Smooth muscle cell of the coronary artery (primary cell): ENCODE data around the gene B3GNT9. TPM values are rescaled to one million over a fixed set of nuclear protein-coding genes. Genes with fewer than 3 reads are reported as not detected.

Experiments
- total RNA-seq: library from RNA; depleted of rRNA; stranded (reverse); fragments of >200 nt; gene quantifications from 2 replicates; pipeline ENCODE4 v1.2.3, GENCODE V29; 2014; ENCODE audit warnings: low replicate concordance

The B3GNT9 gene
- 26.5 and 26.8 TPM in 2 replicates for total RNA-seq

GRCh38 chr16:67150833-67151396 is at the start of gene B3GNT9:
Gene B3GNT9, minus strand, starts transcription at chr16:67150998. Its CDS starts 513 bp downstream, at chr16:67150485.

GRCh38 chr16:67199011-67199807 is 48.4 kb upstream of the B3GNT9 start, which contains the start of gene ELMO3:
Gene ELMO3, plus strand, starts transcription at chr16:67199131. Its CDS starts 196 bp downstream, at chr16:67199327.

GRCh38 chr16:67191995-67192681 is 41.3 kb upstream of the B3GNT9 start, which contains the start of gene E2F4:
Gene E2F4, plus strand, starts transcription at chr16:67192155. Its CDS starts 73 bp downstream, at chr16:67192228.

GRCh38 chr16:67190041-67190440 is 39.2 kb upstream of the B3GNT9 start, which contains the start of gene EXOC3L1:
Gene EXOC3L1, minus strand, starts transcription at chr16:67190136. Its CDS starts 460 bp downstream, at chr16:67189676.

GRCh38 chr16:67183627-67184452 is 33.0 kb upstream of the B3GNT9 start, which contains the start of gene MATCAP1:
Gene MATCAP1, minus strand, starts transcription at chr16:67183963. Its CDS starts 3,353 bp downstream, at chr16:67180610.

GRCh38 chr16:67170168-67170948 is 19.6 kb upstream of the B3GNT9 start, which contains the start of gene NOL3:
Gene NOL3, plus strand, starts transcription at chr16:67170538.

GRCh38 chr16:67164599-67165061 is 13.8 kb upstream of the B3GNT9 start, which contains the start of gene HSF4:
Gene HSF4, plus strand, starts transcription at chr16:67164745. Its CDS starts 67 bp downstream, at chr16:67164812.

GRCh38 chr16:67109407-67110135 is 41.2 kb downstream of the B3GNT9 start, which contains the start of gene PHAF1:
Gene PHAF1, plus strand, starts transcription at chr16:67109941. Its CDS starts 235 bp downstream, at chr16:67110176.

Other genes starting within 250 kb of the B3GNT9 start
- gene CDH16, start 232.1 kb downstream of the B3GNT9 start, total RNA-seq, result under 0.01 TPM in 1 of 2 replicates, not detected in the other
- 6.6 and 22.5 TPM in 2 replicates for gene RRAD, start 225.5 kb downstream of the B3GNT9 start, total RNA-seq
- gene CIAO2B, start 216.6 kb downstream of the B3GNT9 start, total RNA-seq, result 244 and 278 TPM in 2 replicates
- 14.9 and 18.0 TPM in 2 replicates for gene CES2, start 215.5 kb downstream of the B3GNT9 start, total RNA-seq
- gene CES3, start 189.7 kb downstream of the B3GNT9 start, total RNA-seq, result under 0.01 and 0.38 TPM in 2 replicates
- 0.90 and 3.3 TPM in 2 replicates for gene CES4A, start 162.4 kb downstream of the B3GNT9 start, total RNA-seq
- gene CBFB, start 121.8 kb downstream of the B3GNT9 start, total RNA-seq, result 92.9 and 108 TPM in 2 replicates
- 9.6 and 12.0 TPM in 2 replicates for gene PHAF1, start 41.1 kb downstream of the B3GNT9 start, total RNA-seq
- 19.4 TPM in 2 replicates for gene TRADD, start 8.9 kb upstream of the B3GNT9 start, total RNA-seq
- gene FBXL8, start 9.0 kb upstream of the B3GNT9 start, total RNA-seq, result 7.2 and 8.4 TPM in 2 replicates
- 2.9 and 31.7 TPM in 2 replicates for gene HSF4, start 13.7 kb upstream of the B3GNT9 start, total RNA-seq
- gene NOL3, start 19.5 kb upstream of the B3GNT9 start, total RNA-seq, result 18.0 and 38.0 TPM in 2 replicates
- 12.7 and 20.0 TPM in 2 replicates for gene MATCAP1, start 33.0 kb upstream of the B3GNT9 start, total RNA-seq
- gene EXOC3L1, start 39.1 kb upstream of the B3GNT9 start, total RNA-seq, result 0.47 TPM in 1 of 2 replicates, not detected in the other
- gene E2F4, start 41.2 kb upstream of the B3GNT9 start, total RNA-seq, result 27.5 and 31.9 TPM in 2 replicates
- 0.12 and 0.45 TPM in 2 replicates for gene ELMO3, start 48.1 kb upstream of the B3GNT9 start, total RNA-seq
- gene TMEM208, start 76.1 kb upstream of the B3GNT9 start, total RNA-seq, result 34.5 and 36.6 TPM in 2 replicates
- gene FHOD1, start 96.5 kb upstream of the B3GNT9 start, total RNA-seq, result 7.4 and 11.6 TPM in 2 replicates
- gene SLC9A5, start 98.0 kb upstream of the B3GNT9 start, total RNA-seq, result 0.23 and 1.5 TPM in 2 replicates
- gene PLEKHG4, start 128.5 kb upstream of the B3GNT9 start, total RNA-seq, result 2.0 and 11.7 TPM in 2 replicates
- not detected in 2 replicates for gene KCTD19, start 175.7 kb upstream of the B3GNT9 start, total RNA-seq
- not detected in 2 replicates for gene LRRC36, start 175.8 kb upstream of the B3GNT9 start, total RNA-seq
- gene TPPP3, start 242.5 kb upstream of the B3GNT9 start, total RNA-seq, result 1.5 and 2.3 TPM in 2 replicates